GM18508 (cell line): ENCODE results near the gene DNAJB12.
A peak's percentile ranks its signal among the peaks of the same experiment; 100 is the strongest.
"Not testable (repeated sequence)": the region's sequence is repeated elsewhere in the genome, so short reads cannot be mapped to it uniquely, and the experiment has no call there.

Experiments used
- ATAC-seq: cut with Tn5 transposase; IDR thresholded peaks from one replicate; pipeline ENCODE4 v1.9.1; 2021; ENCODE audit warnings: moderate number of reproducible peaks; ENCODE audit not compliant: insufficient read depth, unreplicated experiment

Gene DNAJB12

DNA sequence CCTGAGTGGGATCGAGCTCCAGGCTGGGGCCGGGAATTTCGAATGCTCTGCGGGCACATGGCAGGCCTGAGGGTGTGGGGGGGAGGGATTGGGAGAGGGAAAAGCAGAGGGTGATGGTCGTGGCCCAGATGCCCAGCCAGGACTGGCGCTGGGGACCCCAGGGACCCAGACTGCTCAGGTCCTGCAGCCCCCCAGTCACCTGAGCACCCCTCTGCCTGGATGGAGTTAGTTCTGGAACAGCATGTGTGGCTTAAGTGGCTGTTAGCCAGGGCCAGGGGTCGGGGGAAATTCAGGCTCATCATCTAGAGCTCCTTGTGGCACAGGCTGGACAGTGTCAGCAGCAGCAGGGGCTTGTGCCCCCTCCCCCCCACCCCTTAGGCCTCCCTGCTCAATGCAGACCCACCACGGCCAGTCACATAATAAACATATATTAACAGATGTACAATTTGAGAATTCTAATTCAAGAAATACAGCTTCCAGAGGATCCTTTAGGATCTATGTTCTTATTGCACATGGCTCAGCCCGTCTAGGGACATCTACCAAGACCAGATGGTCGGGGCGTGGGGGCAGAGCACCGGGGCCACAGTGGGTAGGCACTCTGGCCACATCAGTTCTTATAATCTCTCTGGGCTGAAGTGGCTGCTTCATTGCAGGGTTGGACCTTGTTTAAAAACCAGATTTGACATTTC, 22.2 kb downstream of the DNAJB12 start:
- ATAC-seq = no peak

DNA sequence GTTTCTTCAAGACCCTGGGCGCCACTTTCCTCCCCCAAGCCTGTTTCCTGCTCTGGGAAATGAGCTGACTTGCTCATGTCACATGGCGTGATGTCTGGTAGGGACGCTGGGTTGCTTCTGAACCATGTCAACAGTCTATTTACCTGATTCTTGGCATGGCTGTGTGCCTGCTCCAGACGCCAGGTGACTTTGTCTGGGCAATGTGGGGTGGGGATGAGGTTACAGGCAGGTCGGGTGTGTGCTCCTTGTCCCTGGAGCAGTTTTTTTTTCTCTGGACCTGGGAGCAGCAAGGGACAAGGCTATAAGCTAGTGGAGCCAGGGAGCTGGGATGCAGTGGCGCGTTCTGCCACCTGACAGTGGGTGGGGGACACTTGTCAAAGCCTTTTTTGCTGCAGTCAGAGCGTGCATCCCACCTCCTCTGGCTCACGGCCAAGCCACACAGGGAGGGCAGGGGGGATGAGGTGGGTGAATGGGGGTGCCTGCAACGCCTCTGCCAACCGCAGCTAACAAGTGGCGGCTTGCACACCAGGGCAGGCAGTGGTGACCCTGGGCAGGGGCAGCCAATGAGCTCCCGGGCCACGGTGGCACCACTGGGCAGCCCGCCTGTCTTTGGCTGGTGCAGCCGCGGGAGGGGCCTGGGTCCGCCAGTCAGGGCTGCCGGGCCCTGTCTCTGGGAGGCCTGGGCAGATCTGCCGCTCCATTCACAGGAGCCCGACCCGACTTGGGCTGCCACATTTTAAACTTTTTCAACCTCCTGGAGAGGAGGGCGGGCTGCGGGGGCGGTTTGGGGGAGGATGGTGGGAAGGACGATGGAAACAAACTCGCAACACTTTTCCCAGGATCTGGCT, 22.9 kb downstream of the DNAJB12 start:
- ATAC-seq = no peak

DNA sequence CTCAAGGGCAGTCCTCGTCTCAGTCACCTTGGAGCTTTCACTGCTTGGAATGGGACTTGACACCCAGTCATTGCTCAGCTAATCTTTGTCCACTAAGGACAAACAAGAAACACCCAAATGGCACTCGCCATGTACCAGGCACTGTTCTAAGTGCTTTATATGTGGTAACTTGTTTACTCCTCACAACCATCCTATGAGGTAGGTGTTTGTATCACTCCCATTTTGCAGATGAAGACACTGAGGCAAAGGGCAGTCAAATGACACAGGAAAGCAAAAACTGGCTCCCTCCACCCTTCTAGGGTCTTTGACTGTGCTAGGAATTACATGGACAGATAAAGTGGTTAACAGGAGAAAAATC, 24.7 kb downstream of the DNAJB12 start:
- no peak for ATAC-seq

DNA sequence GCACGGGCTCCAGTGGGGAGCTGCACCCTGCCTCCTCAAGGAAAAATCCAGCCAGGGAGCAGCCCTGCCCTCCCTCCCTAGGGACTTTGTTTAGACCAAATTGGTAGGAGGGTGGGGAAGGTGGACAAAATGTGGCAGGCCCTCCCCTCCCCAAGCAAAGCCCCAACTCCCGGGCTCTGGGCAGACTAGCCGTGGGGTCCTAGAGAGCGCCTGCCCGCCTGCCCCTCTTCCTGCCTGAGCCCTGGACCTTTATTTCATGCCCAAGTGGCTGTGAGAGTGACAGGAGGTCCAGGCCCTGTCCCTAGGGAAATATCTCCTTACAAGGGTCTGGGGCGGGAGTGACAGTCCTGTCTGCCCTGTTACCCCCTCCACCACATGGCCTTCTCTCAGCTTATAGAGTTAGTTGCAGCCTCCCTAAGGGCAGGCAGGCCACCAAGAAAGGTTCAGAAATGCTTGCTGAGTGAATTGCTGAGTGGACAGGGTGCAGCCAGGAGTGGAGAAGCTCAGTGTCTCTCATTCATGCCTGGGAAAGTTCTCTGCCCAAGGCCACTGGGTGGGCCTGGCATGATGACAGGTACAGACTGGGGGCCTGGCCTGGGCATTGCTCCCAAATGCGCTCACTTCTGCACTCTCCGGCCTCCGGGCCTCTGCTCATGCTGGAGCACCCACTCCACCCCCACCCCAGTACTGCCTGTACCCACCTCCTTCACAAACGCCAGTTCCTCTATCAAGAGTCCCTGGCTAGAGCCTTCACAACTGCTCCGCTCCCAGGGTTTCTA, 25.2 kb downstream of the DNAJB12 start:
- no peak for ATAC-seq

DNA sequence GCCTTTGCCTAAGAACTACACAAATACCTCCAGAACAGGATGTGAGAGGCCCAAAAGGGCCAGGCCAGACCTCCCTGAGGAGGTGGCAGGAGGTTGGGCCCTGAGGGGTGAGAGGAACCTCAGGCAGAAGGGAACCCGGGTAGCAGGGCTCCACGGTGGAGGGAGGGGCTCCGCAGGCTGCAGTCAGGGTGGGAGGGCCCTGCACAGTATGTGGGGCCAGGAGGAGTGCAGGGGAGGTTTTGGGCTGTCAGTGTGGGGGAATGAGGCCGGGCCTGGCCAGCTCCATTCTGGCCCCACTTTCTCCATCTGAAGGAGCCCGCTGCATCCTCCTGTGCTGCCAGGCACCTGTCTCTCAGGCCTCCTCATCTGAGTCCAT, 25.9 kb downstream of the DNAJB12 start:
- no peak for ATAC-seq

DNA sequence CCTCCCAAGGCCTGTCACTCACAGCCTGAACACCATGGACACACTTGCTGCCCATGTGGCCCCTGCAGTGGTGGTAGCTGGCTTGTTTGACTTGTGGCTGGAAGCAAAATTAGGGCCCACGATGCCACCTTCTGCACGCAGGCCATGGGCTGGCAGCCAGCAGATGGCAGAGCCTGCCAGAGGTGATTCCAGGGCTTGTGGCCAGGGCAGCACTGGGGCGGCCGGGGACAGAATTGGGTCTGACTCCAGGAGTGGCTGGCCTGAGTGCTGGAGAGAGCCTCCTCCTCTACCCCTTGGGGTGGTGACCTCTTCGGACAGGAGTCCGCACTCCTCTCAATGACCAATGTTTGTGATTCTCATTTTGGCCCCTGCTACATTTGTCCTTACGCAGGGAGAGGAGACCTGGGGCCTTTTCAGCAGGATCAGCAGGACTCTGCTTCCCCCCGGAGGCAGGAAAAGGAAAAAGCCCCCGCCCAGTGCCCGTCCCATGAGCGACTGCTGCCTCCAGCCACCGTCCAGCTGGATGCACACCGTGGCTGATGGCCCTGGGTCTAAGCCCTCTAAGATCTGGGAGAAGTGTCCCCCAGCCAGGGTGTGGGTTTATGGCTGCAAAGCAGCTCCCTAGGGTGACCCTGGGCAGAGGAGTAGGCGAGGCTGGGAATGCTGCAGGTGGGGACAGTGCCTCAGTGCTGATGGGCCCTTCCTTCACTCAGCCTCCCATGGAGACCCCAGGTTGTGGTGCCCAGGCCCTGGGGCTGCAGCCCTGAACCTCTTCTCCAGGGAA, 26.5 kb downstream of the DNAJB12 start:
- no peak for ATAC-seq

DNA sequence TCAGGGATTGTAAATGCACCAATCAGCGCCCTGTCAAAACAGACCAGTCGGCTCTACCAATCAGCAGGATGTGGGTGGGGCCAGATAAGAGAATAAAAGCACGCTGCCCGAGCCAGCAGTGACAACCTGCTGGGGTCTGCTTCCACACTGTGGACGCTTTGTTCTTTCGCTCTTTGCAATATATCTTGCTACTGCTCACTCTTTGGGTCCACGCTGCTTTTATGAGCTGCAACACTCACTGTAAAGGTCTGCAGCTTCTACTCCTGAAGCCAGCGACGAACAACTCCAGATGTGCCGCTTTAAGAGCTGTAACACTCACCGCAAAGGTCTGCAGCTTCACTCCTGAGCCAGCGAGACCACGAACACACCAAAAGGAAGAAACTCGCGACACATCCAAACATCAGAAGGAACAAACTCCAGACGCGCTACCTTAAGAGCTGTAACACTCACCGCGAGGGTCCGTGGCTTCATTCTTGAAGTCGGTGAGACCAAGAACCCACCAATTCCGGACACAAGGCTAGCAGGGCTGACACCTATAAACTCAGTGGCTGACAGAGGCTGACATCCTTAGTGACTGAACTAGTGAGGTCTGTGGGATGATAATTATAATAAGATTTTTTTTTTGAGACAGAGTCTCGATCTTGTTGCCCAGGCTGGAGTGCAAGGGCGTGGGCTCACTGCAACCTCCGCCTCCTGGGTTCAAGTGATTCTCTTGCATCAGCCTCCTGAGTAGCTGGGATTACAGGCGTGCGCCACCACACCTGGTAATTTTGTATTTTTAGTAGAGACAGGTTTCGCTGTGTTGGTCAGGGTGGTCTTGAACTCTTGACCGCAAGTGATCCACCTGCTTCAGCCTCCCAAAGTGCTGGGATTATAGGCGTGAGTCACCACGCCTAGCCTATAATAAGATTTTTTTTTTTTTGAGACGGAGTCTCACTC, 27.8 kb downstream of the DNAJB12 start:
- not testable (repeated sequence) for ATAC-seq

DNA sequence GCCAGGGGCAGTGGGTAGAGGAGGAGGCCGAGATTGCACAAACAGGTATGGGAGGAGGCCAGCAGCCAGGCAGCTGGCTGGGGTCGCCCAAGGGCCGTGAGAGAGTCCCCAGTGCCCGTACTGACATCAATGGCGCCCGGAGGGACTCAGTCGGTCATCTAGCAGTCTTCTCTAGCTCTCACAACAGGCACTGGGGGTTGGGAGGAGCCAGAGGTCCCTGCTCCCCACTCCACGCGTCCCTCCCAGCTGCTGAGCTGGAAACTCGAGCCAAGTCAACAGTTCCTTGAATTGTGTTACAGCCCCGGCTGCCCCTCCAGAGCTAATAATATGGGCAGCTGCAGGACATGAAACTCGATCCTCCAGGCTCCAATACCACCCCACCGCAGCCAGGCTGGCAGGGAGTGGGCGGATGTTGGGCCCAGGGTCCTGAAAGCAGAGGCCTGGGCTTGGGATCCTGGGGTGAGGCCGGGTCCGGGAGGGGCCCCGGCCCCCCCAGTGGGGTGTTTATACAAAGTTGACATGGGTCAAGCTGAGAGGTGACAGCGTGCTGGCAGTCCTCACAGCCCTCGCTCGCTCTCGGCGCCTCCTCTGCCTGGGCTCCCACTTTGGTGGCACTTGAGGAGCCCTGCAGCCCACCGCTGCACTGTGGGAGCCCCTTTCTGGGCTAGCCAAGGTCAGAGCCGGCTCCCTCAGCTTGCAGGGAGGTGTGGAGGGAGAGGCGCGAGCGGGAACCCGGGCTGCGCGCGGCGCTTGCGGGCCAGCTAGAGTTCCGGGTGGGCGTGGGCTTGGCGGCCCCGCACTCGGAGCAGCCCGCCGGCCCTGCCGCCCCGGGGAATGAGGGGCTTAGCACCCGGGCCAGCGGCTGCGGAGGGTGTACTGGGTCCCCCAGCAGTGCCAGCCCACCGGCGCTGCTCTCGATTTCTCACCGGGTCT, 29.2 kb downstream of the DNAJB12 start:
- ATAC-seq = not testable (repeated sequence)

DNA sequence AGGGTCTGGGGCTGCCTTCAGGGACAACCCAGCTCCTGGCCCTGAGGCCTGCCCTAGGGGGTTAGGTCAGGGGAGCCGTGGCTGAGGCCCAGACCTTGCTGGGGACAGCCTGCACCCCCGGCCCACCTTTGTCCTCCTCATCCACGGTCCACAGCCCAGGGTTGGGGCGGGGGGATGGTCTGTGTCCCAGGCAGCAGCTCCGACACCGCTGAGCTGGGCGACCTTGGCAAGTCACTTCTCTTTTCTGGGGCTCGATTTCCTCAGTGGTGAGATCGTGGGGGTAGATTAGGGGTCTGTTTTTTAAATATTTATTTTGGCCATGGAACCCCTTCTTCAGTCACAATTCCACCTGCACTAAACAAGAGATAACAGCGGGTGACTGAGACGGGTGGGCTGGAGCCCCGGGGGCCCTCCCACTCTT, 30.9 kb downstream of the DNAJB12 start:
- ATAC-seq = no peak

DNA sequence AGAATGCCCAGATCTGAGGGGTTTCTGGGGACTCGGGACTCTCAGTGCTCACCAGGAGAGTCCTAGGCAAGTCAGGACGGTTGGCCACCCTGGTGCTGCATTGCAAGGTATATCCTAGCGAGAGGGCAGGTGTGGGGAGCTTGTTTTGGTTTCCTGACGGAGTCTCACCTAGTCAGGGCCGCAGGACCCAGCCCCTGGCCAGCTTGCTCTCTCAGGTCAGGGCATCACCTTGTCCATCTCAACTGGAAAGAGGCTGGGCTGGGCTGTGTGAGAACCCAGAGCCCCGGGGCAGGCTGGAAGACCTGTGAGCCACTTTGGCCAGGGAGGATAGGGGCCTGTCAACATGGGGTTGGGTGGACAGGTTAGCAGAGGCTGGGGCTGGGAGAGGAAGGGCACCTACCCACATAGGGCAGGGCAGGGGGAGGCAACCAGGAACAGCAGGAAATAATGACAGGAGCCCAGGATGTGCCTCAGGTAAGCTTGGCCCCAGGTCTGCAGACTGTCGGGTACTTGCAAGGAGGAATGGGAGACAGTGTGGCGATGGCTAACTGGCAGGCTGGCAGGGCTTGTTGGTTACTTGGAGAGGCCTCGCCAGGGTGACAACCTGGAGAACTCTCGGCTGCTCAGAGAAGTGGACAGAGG, 31.5 kb downstream of the DNAJB12 start:
- ATAC-seq = no peak

DNA sequence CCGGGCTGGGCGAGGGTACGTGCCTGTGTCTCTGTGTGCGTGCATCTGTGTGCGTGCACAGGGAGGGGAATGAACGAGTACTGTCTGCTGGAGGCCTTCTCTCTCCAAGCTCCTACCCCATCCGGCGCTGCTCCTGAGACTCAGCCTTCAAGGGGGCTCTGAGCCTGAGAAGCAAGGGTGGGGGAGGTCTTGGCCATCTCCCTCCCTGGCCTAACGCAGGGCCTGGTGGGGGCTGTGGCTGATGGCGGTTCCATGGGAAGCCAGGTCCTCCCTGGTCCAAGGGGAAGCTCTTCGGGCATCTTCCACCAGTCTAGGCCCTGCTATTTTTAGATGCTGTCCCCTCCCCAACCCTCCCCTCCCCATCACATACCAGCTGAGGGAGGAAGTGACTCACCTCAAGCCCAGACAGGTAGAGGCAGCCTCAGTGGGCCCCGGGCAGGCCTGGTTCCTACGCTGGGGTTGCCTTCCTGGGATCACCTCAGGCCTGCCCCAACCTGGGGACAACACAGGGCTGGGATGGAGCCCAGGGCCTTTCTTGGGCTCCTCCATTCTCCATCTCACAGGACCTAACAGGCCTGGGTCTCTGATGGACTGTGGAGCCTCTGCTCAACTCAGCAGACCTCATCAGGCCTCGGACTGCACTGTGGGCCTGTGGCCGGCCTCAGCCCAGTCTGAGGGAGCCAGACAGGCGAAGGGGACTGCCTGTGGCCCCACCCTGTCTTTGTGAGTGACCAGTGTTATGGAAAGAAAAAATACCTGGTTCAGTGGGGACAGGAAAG, 32.2 kb downstream of the DNAJB12 start:
- ATAC-seq = no peak

DNA sequence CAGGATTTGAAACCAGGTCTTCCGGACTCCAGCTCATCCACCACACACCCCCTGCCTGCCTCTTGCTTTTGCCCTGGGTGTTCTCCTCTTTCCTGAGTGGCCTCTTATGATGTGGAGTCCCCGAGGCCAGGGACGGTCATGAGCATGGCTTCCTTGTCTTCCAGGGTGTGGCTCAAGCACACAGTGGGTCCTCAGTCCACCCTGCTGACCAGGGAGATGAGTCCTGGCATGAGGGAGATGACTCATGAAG, 32.8 kb downstream of the DNAJB12 start:
- no peak for ATAC-seq

DNA sequence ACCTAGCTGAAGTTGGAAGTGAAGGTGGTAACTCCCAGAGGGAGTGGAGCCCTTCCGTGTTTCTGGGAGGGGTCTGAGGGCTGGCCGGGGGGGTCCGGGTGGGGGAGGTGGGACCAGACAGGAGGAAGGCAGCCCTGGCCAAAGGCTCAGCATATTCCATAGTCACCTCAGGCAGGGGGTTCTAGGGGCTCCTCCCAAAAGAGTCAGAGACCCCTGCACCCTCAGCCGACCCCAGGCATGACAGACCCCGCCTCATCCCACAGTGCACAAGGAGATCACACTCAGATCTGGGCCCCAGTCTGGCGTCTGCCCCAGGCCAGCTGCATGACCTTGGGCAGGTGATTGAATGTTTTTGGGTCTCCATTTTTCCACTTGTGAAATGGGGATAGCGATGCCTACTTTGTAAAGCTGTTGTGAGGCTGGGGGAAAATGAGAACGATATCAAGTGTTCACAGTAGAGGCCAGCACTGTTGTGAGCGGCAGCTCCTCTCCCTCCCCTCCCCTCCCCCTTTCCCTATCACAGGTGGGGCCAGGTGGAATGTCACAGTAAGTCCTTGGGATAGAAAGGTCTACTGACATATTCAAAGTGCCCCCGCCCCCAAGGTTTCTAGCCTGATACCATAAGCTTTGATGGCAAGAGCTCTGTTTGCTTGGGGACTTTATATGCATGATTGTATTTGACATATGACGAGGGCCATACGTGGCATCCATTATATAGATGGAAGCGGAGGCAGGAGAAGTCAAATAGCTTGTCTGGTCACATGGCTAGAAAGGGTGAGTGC, 33.3 kb downstream of the DNAJB12 start:
- no peak for ATAC-seq

DNA sequence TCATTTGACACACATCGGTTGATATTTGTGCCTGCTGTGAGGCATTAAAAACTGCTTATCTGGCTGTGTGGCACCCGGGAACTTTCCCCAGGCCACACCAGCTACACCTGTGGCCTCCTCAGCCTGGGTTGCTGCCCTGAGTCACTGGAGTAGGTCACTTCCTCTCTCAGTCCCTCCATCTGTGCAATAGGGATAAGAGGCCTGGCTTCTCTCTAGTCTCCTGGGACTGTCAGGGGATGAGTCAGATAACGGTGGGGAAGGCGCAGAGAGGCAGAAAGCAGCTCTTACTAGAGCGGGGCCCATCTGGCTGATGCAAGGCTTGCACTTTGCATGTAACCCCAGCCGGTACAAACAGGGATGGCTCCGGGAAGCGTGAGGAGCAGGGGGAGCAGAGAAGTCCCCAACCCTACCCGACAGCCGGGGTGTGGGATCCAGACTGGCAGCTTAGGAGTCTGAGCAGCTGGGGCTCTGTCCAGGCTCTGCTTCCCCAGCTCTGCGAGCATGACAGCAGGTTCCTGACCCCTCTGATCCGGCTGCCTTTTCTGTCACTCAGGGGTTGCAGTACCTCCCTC, 34.0 kb downstream of the DNAJB12 start:
- ATAC-seq = peak; percentile 60

DNA sequence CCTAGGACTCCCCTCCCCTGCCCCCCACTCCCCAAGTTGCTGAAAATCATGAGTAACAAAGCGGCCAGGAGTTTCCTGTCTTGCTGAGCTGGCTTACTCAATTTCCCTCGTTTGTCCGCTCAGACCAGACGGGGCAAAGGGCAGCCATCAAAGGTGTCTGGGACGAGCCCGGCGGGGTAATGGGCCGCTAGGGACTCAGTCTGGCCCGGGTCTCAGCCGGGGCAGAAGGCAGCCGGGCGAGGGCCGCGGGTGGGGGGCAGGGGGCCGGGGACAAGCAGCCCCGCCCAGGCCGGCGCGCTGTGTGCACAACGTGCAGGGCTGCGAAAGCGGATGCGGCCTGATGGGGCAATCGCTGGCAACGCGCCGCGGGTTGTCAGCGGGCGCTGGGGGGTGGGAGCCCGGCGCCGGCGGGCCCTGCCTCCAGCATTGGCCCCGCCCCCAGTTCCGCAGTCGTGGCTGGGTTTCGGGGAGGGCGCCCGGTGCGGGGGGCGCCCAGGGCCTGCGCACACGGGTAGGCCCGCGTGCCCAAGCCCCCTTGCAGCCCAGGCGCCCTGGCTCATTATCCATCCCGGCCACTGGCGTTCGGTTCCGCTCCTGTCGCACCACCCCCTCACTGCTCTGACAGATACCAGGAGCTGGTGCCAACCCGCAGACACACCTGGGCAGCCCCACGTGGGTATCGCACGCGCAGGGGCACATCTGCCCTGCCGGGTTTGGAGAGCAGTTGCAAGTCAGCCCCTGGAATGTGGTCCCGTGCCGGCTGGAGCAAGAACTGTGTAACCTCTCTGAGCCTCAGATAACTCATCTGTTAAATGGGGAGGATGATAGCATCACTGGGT, 35.1 kb downstream of the DNAJB12 start:
- ATAC-seq = no peak
